ENCODE measurements around the gene HOXA4. TPM values are rescaled to one million over a fixed set of nuclear protein-coding genes. Genes with fewer than 3 reads are reported as not detected.

Gene HOXA4
- total and polyA plus RNA-seq, 9 donors: 3.2 to 26.2 (median 22.6) TPM

GRCh38 chr7:27164045-27164366 is 33.4 kb upstream of the HOXA4 start:
- H3K27me3 ChIP-seq (ENCODE audit: control insufficient read depth, insufficient read depth, low read length): peaks cover 58% of the 10 kb centered on the region
- WGBS (ENCODE audit: insufficient coverage): 14% methylated on average over 6 of the region's 12 CpGs

GRCh38 chr7:27163288-27164044 is 32.9 kb upstream of the HOXA4 start:
- Histone ChIP-seq H3K27me3 (ENCODE audit: control insufficient read depth, insufficient read depth, low read length) (peaks cover 57% of the 10 kb centered on the region), H3K9me3 (replicated peaks; ENCODE audit: control insufficient read depth, low read depth, low read length) (no peaks in the 10 kb centered on the region), H3K36me3 (ENCODE audit: control insufficient read depth, insufficient read depth, low read length) (peaks cover 10% of the 10 kb centered on the region), H3K4me1 (ENCODE audit: control insufficient read depth, insufficient read depth, low read length) (peaks cover 64% of the 10 kb centered on the region), H3K27ac (ENCODE audit: low read length) (peak overlapping the region; percentile 98), H3K4me3 (ENCODE audit: low read length) (peak overlapping the region; percentile 72)
- DNase-seq: peak; percentile 52
- 12% methylated on average over 16 of the region's 24 CpGs for WGBS (ENCODE audit: insufficient coverage)

More at GRCh38 chr7:27164045-27164366, 33.4 kb upstream of the HOXA4 start:
- peaks cover 64% of the 10 kb centered on the region for H3K4me1 ChIP-seq (ENCODE audit: control insufficient read depth, insufficient read depth, low read length)
- no peaks in the 10 kb centered on the region for H3K9me3 ChIP-seq (replicated peaks; ENCODE audit: control insufficient read depth, low read depth, low read length)
- peak overlapping the region; percentile 72 for H3K4me3 ChIP-seq (ENCODE audit: low read length)
- H3K36me3 ChIP-seq (ENCODE audit: control insufficient read depth, insufficient read depth, low read length): peaks cover 10% of the 10 kb centered on the region
- peak; percentile 53 for DNase-seq
- H3K27ac ChIP-seq (ENCODE audit: low read length): peak overlapping the region; percentile 98

GRCh38 chr7:27162561-27163287 is 32.2 kb upstream of the HOXA4 start:
- H3K9me3 ChIP-seq (replicated peaks; ENCODE audit: control insufficient read depth, low read depth, low read length): no peaks in the 10 kb centered on the region
- peaks cover 56% of the 10 kb centered on the region for H3K27me3 ChIP-seq (ENCODE audit: control insufficient read depth, insufficient read depth, low read length)
- H3K4me3 ChIP-seq (ENCODE audit: low read length): peak overlapping the region; percentile 72
- H3K27ac ChIP-seq (ENCODE audit: low read length): peak overlapping the region; percentile 98
- peaks cover 10% of the 10 kb centered on the region for H3K36me3 ChIP-seq (ENCODE audit: control insufficient read depth, insufficient read depth, low read length)
- peak; percentile 36 for DNase-seq
- peaks cover 61% of the 10 kb centered on the region for H3K4me1 ChIP-seq (ENCODE audit: control insufficient read depth, insufficient read depth, low read length)
- no CpG with 5 or more reads among the region's 7 CpGs for WGBS (ENCODE audit: insufficient coverage)

- DNase-seq: peak; percentile 69
- H3K4me3 ChIP-seq (ENCODE audit: low read length): peak overlapping the region; percentile 72
- WGBS (ENCODE audit: insufficient coverage): 21% methylated on average over 16 of the region's 30 CpGs
- peak overlapping the region; percentile 97 for H3K27ac ChIP-seq (ENCODE audit: low read length)
- H3K4me1 ChIP-seq (ENCODE audit: control insufficient read depth, insufficient read depth, low read length): peaks cover 61% of the 10 kb centered on the region
- H3K36me3 ChIP-seq (ENCODE audit: control insufficient read depth, insufficient read depth, low read length): peaks cover 10% of the 10 kb centered on the region
- peaks cover 60% of the 10 kb centered on the region for H3K27me3 ChIP-seq (ENCODE audit: control insufficient read depth, insufficient read depth, low read length)
- no peaks in the 10 kb centered on the region for H3K9me3 ChIP-seq (replicated peaks; ENCODE audit: control insufficient read depth, low read depth, low read length)
These were observed 31.4 kb upstream of the HOXA4 start for GRCh38 chr7:27161721-27162560.

GRCh38 chr7:27161214-27161720 is 30.7 kb upstream of the HOXA4 start:
- Histone ChIP-seq H3K4me3 (ENCODE audit: low read length) (peak overlapping the region; percentile 72), H3K36me3 (ENCODE audit: control insufficient read depth, insufficient read depth, low read length) (peaks cover 10% of the 10 kb centered on the region), H3K9me3 (replicated peaks; ENCODE audit: control insufficient read depth, low read depth, low read length) (no peaks in the 10 kb centered on the region), H3K4me1 (ENCODE audit: control insufficient read depth, insufficient read depth, low read length) (peaks cover 56% of the 10 kb centered on the region), H3K27me3 (ENCODE audit: control insufficient read depth, insufficient read depth, low read length) (peaks cover 58% of the 10 kb centered on the region), H3K27ac (ENCODE audit: low read length) (peak overlapping the region; percentile 97)
- peak; percentile 76 for DNase-seq
- WGBS (ENCODE audit: insufficient coverage): 0% methylated on average over 8 of the region's 27 CpGs

GRCh38 chr7:27160546-27161213 is 30.1 kb upstream of the HOXA4 start:
- peak; percentile 95 for DNase-seq
- peak overlapping the region; percentile 72 for H3K4me3 ChIP-seq (ENCODE audit: low read length)
- H3K36me3 ChIP-seq (ENCODE audit: control insufficient read depth, insufficient read depth, low read length): peaks cover 10% of the 10 kb centered on the region
- H3K4me1 ChIP-seq (ENCODE audit: control insufficient read depth, insufficient read depth, low read length): peaks cover 52% of the 10 kb centered on the region
- H3K27ac ChIP-seq (ENCODE audit: low read length): peak overlapping the region; percentile 97
- H3K9me3 ChIP-seq (replicated peaks; ENCODE audit: control insufficient read depth, low read depth, low read length): no peaks in the 10 kb centered on the region
- H3K27me3 ChIP-seq (ENCODE audit: control insufficient read depth, insufficient read depth, low read length): peaks cover 55% of the 10 kb centered on the region
- 3% methylated on average over 50 of the region's 54 CpGs for WGBS (ENCODE audit: insufficient coverage)

GRCh38 chr7:27160145-27160545 is 29.6 kb upstream of the HOXA4 start:
- WGBS (ENCODE audit: insufficient coverage): 31% methylated on average over 14 of the region's 23 CpGs
- Histone ChIP-seq H3K36me3 (ENCODE audit: control insufficient read depth, insufficient read depth, low read length) (peaks cover 10% of the 10 kb centered on the region), H3K27ac (ENCODE audit: low read length) (peak overlapping the region; percentile 97), H3K4me3 (ENCODE audit: low read length) (peak overlapping the region; percentile 72), H3K9me3 (replicated peaks; ENCODE audit: control insufficient read depth, low read depth, low read length) (no peaks in the 10 kb centered on the region), H3K27me3 (ENCODE audit: control insufficient read depth, insufficient read depth, low read length) (peaks cover 59% of the 10 kb centered on the region), H3K4me1 (ENCODE audit: control insufficient read depth, insufficient read depth, low read length) (peaks cover 57% of the 10 kb centered on the region)
- peak; percentile 70 for DNase-seq

- Histone ChIP-seq H3K4me3 (ENCODE audit: low read length) (peak overlapping the region; percentile 72), H3K36me3 (ENCODE audit: control insufficient read depth, insufficient read depth, low read length) (peaks cover 13% of the 10 kb centered on the region), H3K27me3 (ENCODE audit: control insufficient read depth, insufficient read depth, low read length) (peaks cover 61% of the 10 kb centered on the region), H3K4me1 (ENCODE audit: control insufficient read depth, insufficient read depth, low read length) (peaks cover 58% of the 10 kb centered on the region), H3K9me3 (replicated peaks; ENCODE audit: control insufficient read depth, low read depth, low read length) (no peaks in the 10 kb centered on the region), H3K27ac (ENCODE audit: low read length) (peak overlapping the region; percentile 97)
- 79% methylated on average over 16 of the region's 27 CpGs for WGBS (ENCODE audit: insufficient coverage)
- DNase-seq: no peak
These were observed 28.9 kb upstream of the HOXA4 start for GRCh38 chr7:27159266-27160144.
